ENCODE measurements around the gene CTCF.
A peak's percentile ranks its signal among the peaks of the same experiment; 100 is the strongest.
"Not testable (repeated sequence)": the region's sequence is repeated elsewhere in the genome, so short reads cannot be mapped to it uniquely, and the experiment has no call there.

The CTCF gene, protein sequence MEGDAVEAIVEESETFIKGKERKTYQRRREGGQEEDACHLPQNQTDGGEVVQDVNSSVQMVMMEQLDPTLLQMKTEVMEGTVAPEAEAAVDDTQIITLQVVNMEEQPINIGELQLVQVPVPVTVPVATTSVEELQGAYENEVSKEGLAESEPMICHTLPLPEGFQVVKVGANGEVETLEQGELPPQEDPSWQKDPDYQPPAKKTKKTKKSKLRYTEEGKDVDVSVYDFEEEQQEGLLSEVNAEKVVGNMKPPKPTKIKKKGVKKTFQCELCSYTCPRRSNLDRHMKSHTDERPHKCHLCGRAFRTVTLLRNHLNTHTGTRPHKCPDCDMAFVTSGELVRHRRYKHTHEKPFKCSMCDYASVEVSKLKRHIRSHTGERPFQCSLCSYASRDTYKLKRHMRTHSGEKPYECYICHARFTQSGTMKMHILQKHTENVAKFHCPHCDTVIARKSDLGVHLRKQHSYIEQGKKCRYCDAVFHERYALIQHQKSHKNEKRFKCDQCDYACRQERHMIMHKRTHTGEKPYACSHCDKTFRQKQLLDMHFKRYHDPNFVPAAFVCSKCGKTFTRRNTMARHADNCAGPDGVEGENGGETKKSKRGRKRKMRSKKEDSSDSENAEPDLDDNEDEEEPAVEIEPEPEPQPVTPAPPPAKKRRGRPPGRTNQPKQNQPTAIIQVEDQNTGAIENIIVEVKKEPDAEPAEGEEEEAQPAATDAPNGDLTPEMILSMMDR

GRCh38 chr16:67562526-67562917, at the start of gene CTCF:
CTCF (plus strand) TSS chr16:67562526; CDS start chr16:67610833, 48,307 bp downstream.
- DNase-seq, result peak; percentile 61

DNA sequence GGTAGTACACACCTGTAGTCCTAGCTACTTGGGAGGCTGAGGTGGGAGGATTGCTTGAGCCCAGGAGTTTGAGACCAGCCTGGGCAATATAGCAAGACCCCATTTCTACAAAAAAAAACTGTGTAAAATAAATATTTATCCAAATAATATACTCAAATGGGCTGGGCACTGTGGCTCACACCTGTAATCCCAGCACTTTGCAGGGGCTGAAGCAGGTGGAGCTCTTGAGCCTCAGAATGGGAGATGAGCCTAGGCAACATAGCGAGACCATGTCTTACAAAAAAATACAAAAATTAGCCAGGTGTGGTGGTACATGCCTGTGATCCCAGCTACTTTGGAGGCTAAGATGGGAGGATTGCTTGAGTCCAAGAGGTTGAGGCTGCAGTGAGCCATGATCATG, 48.4 kb upstream of the CTCF start:
- DNase-seq, result not testable (repeated sequence)

DNA sequence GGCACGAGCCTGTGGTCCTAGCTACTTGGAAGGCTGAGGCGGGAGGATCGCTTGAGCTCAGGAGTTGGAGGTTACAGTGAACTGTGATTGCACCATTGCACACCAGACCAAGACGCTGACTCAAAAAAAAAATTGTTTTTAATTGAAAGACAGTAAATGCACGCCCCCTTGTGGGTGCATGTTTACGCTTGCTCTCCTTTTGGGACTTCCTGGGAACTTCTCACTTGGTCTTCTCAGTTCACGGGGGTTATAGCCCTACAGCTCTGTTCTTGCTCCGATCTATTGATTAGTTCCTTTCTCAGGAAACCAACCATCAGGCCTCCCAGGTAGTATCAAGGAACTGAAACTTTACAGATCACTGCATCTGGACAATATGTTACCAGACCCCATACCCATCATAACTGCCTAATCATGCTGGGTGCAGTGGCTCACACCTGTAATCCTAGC, 47.9 kb upstream of the CTCF start:
- DNase-seq, result peak; percentile 45

DNA sequence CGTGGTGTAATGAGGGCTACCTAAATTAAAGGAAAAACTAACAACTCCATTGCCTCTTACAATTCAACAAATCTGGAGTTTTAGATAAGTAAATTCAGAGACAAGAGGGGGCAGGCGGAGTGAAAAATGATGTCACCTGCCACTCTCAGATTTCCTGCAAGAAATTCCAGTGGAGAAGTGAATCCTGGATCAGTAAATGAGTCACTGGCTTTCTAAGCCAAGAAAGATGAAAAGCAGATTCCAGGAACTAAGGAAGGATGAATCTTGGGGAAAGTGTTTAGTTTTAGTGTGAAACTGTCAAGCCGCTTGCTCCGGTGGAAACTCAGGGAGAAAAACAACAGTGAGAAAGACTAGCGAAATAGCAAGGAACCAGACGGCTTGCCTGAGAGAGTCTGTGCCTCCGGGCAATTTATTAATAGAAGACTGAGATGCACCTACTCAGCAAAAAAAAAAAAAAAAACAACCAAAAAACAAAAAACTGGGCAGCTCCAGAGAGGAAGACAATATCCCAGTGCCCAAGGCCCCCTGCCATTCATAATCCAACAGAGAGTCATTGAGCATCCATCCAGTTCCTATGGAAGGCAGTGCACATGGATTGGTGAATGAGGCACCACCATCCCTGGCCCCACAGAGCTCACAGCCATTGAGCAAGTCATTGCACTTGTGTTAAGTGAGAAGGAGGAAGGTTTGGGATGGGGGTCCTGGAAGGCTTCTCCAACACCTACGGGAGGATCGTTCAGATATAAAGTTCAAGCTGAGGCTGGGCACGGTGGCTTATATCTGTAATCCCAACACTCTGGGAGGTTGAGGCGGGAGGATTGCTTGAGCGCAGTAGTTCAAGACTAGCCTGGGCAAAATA, 45.8 kb upstream of the CTCF start:
- DNase-seq, result no peak

DNA sequence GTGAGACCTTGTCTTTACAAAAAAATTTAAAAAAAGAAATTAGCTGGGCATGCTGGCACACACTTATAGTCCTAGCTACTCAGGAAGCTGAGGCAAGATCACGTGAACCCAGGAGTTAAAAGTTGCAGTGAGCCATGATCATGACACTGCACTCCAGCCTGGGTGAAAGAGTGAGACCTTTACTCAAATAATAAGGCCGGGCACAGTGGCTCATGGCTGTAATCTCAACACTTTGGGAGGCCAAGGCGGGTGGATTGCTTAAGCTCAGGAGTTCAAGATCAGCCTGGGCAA, 45.2 kb upstream of the CTCF start:
- no peak for DNase-seq

DNA sequence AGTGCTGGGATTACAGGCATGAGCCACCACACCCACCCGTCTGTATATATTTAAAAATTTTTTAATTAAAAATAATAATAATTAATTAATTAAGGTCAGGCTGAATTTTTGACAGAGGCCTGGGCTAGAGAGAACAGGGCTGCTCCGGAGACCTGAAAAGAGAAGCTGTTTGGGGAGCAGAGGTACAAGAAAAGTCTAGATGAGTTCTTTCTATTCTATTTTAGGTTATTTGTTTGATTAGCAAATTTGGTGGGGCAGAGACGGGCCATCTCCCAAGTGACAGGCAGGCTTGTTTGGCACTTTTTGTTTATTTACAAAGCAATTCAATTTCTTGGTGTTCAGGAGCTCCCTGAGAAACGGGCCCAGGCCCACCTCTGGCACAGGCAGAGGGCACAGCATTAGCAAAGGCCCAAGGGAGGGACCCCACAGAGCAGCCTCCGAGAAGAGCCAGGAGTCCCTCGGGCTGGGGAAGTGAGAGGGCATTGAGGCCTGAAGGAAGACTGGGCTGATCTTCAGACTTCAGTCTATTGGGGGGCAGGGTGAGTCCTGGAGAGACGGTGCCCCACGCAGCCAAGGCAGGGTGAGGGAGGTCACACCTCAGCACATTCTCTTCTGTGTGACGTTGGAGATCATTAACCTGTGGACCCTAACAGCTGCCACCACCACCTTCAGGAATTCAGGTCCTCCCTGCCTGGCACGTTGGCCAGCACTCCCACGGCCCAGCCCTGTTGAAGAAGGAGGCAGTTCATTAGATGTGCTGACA, 44.5 kb upstream of the CTCF start:
- DNase-seq, result no peak

DNA sequence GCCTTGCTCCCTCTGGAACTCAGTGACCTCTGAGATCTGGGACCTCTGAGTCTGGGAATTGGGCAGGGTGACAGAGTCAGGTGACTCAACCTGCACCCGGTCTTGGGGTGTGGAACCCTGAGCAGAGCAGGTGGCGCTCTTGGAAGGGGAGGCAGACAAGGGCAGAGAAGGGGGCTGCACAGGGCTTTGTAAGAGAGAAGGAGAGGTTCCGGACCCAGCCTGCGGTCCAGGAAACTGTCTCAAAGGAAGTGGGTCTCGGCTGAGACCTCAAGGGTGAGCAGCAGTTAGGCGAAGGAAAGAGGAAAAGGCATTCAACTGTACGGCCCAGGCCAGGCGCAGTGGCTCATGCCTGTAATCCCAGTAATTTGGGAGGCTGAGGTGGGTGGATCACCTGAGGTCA, 43.6 kb upstream of the CTCF start:
- DNase-seq, result no peak

- DNase-seq, result no peak
These were observed 43.1 kb upstream of the CTCF start for GRCh38 chr16:67519242-67519641.

- DNase-seq, result peak; percentile 78
These were observed 41.1 kb upstream of the CTCF start for GRCh38 chr16:67521095-67521804.

GRCh38 chr16:67525176-67525860, 37.0 kb upstream of the CTCF start:
- no peak for DNase-seq

DNA sequence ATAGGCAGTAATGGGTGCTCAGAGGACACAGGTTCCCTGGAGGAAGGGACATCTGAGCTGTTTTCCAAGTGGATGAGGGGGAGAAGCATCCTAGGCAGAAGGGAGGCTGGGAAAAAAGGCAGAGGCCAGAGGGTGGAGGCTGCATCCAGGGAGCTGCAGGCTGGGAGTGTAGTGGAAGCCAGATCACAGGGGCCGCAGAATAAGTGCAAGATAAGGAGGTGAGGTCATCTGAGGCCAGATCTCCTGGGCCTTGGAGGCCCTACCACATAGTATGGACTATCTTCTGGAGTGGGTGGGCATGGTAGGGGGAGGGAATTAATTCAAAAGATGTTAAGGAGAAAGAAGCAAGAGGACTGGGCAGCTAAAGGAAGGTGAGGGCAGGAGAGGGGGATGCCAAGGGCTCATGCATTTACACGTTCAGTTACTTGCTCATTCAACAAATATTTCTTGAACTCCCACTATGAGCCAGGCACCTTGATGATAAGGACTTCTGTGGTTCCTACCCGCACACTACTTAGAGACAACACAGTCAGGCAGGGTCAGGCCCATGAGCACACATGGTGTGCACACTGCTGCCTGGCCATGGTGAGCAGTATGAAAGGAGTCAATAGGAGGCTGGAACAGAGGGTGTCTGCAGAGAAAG, 36.1 kb upstream of the CTCF start:
- no peak for DNase-seq

- DNase-seq, result peak; percentile 11
These were observed 34.0 kb upstream of the CTCF start, which contains the start of gene RIPOR1 for GRCh38 chr16:67528222-67528869. RIPOR1 (plus strand) TSS chr16:67528829; CDS start chr16:67538447, 9,618 bp downstream.

DNA sequence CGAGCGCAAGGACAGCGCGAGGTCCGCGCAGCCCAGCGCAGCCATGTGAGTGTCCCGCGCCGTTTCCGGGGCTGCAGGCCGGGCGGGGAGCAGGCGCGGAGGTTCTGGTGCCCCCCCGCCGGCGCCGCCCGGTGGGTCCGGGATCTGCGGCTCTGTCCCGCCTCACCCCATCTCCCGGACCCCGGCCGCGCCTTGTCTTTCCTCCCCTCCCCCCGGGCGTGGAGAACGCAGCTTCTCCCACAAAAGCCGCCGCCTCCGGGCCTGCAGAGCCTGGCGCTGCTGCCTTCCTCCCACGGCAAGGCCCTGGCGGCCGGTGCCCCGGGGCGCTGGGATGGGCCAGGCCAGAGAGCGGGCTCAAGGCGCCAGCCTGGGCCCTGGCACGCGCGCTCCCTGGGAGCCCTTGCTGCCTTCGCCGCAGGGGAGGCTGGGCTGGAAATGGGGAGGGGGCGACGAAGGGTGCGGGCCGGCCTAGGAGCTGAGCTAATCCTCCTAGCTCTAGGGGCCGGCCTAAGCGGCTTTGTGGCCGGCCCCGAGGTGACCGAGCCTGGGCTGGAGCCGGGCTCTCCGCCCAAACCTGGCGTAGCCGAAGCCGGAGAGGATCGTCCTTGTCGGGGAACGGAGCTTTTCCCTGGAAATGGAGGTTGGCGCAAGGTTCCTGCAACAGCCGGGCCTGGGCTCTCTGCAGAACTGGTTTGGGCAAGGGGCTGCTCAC, 33.3 kb upstream of the CTCF start:
- DNase-seq, result no peak

GRCh38 chr16:67529582-67530012, 32.7 kb upstream of the CTCF start:
- no peak for DNase-seq

- DNase-seq, result no peak
These were observed 32.0 kb upstream of the CTCF start for GRCh38 chr16:67530013-67530939.

- DNase-seq, result no peak
These were observed 31.1 kb upstream of the CTCF start for GRCh38 chr16:67531247-67531646.

GRCh38 chr16:67533024-67533560, 29.2 kb upstream of the CTCF start:
- DNase-seq, result no peak

- not testable (repeated sequence) for DNase-seq
These were observed 28.3 kb upstream of the CTCF start for GRCh38 chr16:67533987-67534386.
